Measurements from ENCODE around the gene RNF166. TPM values are rescaled to one million over a fixed set of nuclear protein-coding genes. Genes with fewer than 3 reads are reported as not detected.

RNF166 gene
- total RNA-seq, 2 donors from 2014 or later = 24.2 to 27.2 TPM

- WGBS, 2 experiments (ENCODE audit: insufficient coverage in 1 of 2, insufficient read length in 1 of 2) = 94 to 97% methylated on average over 21 to 29 of the region's 29 CpGs
- Histone ChIP-seq H3K9ac (ENCODE audit: extremely low read depth, low read length, poor library complexity, severe bottlenecking) (no peak overlapping the region), H3K36me3 (ENCODE audit: control insufficient read depth, insufficient read depth, low read length) (peaks cover 15% of the 10 kb centered on the region)
Measured at GRCh38 chr16:88719267-88719932, 13.2 kb upstream of the RNF166 start.

GRCh38 chr16:88718178-88718577 is 12.0 kb upstream of the RNF166 start:
- Mint-ChIP-seq H3K27me3 (ENCODE audit: insufficient read depth) (no peaks in the 10 kb centered on the region), H3K9me3 (no peaks in the 10 kb centered on the region), H3K36me3 (ENCODE audit: low read depth) (peaks cover 25% of the 10 kb centered on the region), H3K4me1 (no peaks in the 10 kb centered on the region), H3K27ac (no peak overlapping the region), H3K4me3 (no peak overlapping the region)
- no peak overlapping the region for H3K4me3 ChIP-seq (ENCODE audit: low read length)
- H3K36me3 ChIP-seq (ENCODE audit: control insufficient read depth, insufficient read depth, low read length) = peaks cover 12% of the 10 kb centered on the region
- no peak for DNase-seq
- no peak overlapping the region for H3K9ac ChIP-seq (ENCODE audit: extremely low read depth, low read length, poor library complexity, severe bottlenecking)
- TF ChIP-seq CTCF (conservative IDR thresholded peaks at IDR 0.05) = no peak
- no peak overlapping the region for H3K27ac ChIP-seq (ENCODE audit: low read depth, low read length)
- no peaks in the 10 kb centered on the region for H3K9me3 ChIP-seq (ENCODE audit: control insufficient read depth, low read length)
- H3K27me3 ChIP-seq (ENCODE audit: control insufficient read depth, insufficient read depth, low read length, poor library complexity, severe bottlenecking) = no peaks in the 10 kb centered on the region
- H3K4me1 ChIP-seq (ENCODE audit: control insufficient read depth, insufficient read depth, low read length) = no peaks in the 10 kb centered on the region
- 92 to 97% methylated on average over 8 to 11 of the region's 11 CpGs for WGBS, 2 experiments (ENCODE audit: insufficient coverage in 1 of 2, insufficient read length in 1 of 2)

More at GRCh38 chr16:88719267-88719932, 13.2 kb upstream of the RNF166 start:
- H3K9me3 ChIP-seq (ENCODE audit: control insufficient read depth, low read length) = no peaks in the 10 kb centered on the region
- no peak overlapping the region for H3K4me3 ChIP-seq (ENCODE audit: low read length)
- Mint-ChIP-seq H3K9me3 (no peaks in the 10 kb centered on the region), H3K4me1 (no peaks in the 10 kb centered on the region), H3K36me3 (ENCODE audit: low read depth) (peaks cover 25% of the 10 kb centered on the region), H3K27me3 (ENCODE audit: insufficient read depth) (no peaks in the 10 kb centered on the region), H3K4me3 (no peak overlapping the region), H3K27ac (no peak overlapping the region)
- H3K27me3 ChIP-seq (ENCODE audit: control insufficient read depth, insufficient read depth, low read length, poor library complexity, severe bottlenecking) = no peaks in the 10 kb centered on the region
- TF ChIP-seq CTCF (conservative IDR thresholded peaks at IDR 0.05) = no peak
- no peak for DNase-seq
- no peak overlapping the region for H3K27ac ChIP-seq (ENCODE audit: low read depth, low read length)
- no peaks in the 10 kb centered on the region for H3K4me1 ChIP-seq (ENCODE audit: control insufficient read depth, insufficient read depth, low read length)

- peaks cover 25% of the 10 kb centered on the region for H3K36me3 Mint-ChIP-seq (ENCODE audit: low read depth)
- Histone ChIP-seq H3K27me3 (ENCODE audit: control insufficient read depth, insufficient read depth, low read length, poor library complexity, severe bottlenecking) (no peaks in the 10 kb centered on the region), H3K9ac (ENCODE audit: extremely low read depth, low read length, poor library complexity, severe bottlenecking) (no peak overlapping the region), H3K4me3 (ENCODE audit: low read length) (no peak overlapping the region), H3K9me3 (ENCODE audit: control insufficient read depth, low read length) (no peaks in the 10 kb centered on the region), H3K4me1 (ENCODE audit: control insufficient read depth, insufficient read depth, low read length) (no peaks in the 10 kb centered on the region), H3K36me3 (ENCODE audit: control insufficient read depth, insufficient read depth, low read length) (peaks cover 12% of the 10 kb centered on the region), H3K27ac (ENCODE audit: low read depth, low read length) (no peak overlapping the region)
- no peak for TF ChIP-seq CTCF (conservative IDR thresholded peaks at IDR 0.05)
- no peaks in the 10 kb centered on the region for H3K4me1 Mint-ChIP-seq
- no peak for DNase-seq
- H3K9me3 Mint-ChIP-seq = no peaks in the 10 kb centered on the region
- H3K27me3 Mint-ChIP-seq (ENCODE audit: insufficient read depth) = no peaks in the 10 kb centered on the region
- H3K27ac Mint-ChIP-seq = no peak overlapping the region
- 95 to 97% methylated on average over 14 to 21 of the region's 21 CpGs for WGBS, 2 experiments (ENCODE audit: insufficient coverage in 1 of 2, insufficient read length in 1 of 2)
- no peak overlapping the region for H3K4me3 Mint-ChIP-seq
Measured at GRCh38 chr16:88716601-88717001, 10.4 kb upstream of the RNF166 start.

All from endodermal cell (in vitro differentiated cells).